ENCODE results near the gene EGR1.
"Not testable (repeated sequence)": the region's sequence is repeated elsewhere in the genome, so short reads cannot be mapped to it uniquely, and the experiment has no call there.

The EGR1 gene

DNA sequence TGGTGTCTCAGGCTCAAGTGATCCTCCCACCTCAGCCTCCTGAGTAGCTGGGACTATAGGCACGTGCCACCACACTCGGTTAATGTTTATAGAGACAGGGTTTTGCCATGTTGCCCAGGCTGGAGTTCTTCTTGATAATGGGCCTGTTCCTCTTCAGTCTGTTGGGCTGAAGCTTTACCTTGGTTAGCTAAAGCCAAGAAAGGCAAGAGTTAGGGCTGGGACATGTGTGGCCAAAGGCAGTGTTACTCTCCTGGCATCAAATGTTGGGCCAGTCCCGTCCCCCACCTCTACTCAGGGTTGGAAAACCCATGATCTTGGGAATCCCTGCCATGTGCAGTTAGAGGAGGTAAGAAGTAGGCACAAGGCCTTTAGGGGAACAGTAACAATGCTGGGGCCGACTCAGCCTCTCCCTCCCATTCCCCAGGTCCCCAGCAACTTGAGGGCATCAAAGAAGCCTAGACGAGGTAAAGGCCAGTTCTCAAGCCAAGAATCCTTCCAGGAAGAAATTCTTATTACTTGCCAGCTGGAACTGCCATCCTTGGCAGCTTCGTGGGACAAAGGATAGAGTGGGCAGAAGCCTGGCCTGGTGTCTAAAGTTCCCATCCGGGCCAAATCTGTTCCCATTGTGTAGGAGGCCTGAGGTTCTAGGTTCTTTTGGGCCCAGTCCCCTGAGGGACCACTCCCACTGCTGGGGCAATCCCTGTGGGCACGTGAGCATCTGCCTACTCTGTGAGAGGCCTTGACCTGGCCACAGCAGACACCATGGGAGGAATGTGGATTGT is 4.5 kb downstream of the EGR1 start:
- DNase-seq, result peak in 1 of 2 experiments; percentile 40

DNA sequence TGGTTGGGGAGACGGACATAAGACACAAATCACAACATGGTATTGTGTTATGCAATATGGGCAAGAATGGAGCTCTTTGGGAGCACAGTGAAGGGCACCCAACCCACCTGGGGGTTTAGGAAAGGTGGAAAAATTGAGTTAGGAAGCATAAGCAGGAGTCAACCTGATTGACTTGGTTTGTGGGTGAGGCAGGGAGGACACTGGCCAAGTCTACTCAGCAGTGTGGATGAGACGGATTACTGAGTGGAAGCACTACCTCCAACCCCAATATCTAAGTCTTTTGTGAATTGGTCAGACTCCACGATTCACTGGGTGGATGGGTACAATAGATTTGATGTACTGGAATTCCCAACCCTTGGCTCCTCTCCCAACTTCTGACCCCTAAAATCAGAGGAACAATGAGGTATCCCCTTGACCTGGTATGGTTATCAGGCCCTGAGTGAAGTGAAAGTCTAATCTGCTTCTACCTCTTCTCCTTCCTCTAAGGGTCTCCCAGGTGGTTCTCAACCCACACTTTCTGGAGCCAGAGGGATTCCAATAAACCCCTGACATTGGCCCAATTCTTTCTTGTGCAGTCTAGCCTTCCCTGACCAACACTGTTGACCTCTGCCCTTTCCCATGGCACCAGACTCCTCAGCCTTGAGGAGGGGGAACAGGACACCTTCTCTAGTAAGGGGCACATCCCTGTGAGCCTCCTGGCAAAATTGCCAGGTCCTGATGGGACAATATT is 5.2 kb downstream of the EGR1 start:
- DNase-seq, result no peak

DNA sequence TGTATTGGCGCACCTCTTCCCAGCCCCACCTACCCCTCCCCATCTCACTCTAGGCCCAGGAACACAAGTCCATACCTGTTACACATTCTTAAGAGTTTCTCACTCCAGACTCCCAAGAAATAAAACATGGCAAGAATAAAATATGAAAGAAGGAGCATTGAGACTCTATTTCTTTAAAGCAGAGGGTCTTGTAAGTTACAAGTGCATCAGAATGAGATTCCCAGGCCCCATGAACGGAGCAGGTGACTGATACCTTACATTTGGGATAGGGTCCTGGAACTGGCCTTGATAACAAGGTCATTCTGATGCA is 5.7 kb downstream of the EGR1 start:
- no peak for DNase-seq

DNA sequence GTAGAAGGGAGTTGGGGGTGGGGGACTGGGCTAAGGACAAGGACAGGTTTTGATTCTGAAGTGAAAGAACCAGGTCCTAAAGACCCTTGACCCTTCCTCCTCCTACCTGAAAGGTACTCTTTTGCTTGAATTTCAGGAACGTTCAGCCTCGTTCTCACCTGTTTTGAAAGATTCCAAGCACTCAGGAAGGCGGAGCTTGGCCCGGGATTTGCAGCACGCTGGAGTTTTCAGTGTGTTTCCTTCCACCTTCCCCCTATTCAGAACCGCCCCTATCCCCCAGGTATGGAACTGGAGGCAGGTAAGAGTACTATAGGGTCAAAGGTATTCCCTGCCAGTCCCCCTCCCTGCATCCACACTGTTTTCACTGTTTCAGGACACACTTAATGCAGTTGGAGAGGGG is 7.1 kb downstream of the EGR1 start:
- no peak for DNase-seq

DNA sequence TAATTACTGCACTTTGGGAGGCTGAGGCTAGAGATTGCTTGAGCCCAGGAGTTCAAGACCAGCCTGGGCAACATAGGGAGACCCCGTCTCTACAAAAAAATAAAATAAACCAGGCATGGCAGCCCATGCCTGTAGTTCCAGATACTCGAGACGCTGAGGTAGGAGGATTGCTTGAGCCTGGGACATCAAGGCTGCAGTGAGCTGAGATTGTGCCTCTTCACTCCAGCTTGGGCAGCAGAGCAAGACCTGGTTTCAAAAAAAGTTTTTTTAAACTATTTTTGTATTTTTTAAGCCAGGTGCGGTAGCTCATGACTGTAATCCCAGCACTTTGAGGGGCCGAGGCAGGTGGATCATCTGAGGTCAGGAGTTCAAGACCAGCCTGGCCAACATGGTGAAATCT is 7.9 kb downstream of the EGR1 start:
- DNase-seq, result not testable (repeated sequence)

DNA sequence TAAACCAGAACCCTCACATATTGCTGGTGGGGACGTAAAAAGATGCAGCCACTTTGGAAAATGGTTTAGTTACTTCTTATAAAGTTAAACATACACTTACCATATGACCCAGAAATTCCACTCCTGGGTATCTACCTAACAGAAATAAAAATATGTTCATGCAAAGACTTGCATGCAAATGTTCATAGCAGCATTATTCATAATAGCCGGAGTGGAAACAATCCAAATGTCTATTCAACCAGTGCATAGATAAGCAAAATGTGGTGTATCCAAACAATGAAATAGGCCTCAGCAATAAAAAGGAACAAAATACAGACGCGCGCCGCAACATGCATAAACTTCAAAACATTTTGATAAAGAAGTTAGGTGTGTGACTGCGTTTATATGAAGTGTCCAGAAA is 11.6 kb downstream of the EGR1 start:
- DNase-seq, result no peak

DNA sequence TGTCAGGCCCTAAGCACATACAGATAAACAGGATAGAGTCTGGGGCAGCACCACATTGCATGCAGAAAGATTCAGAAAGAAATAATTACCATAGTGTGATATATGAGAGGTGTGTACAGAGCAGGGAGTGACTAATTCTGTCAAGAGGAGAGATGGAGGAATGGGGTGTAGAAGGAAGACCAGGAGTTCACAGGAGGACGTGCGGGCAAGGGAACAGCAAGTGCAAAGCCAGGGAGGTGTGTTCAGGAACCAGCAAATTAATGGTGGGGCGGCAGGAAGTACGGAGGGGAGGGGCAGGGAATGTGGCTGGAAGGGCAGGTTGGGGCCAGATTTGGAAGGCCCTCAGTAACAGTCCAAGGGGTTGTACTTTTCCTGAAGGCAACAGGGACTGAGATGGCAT is 17.4 kb downstream of the EGR1 start:
- no peak for DNase-seq

DNA sequence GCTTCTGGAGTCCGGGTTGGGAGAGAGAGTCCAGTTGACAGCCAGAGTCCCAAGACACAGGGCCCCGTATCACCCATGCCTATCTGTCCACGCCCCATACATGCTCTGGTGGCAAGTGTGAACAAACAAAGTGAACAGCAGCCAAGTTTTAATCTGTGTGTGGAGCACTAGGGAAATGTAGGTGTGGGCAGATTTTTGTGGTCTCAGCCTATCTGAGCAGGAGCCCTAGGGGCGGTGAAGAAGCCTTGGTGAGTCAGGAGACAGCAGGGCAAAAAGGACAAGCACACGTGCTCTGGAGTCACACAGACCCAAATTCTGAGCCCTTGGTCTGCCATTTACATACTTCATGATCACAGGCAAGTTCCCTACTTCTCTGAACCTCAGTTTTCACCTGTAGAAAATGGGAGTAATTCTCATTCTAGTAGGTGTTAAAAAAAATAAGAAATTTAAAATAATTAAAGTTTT is 23.2 kb downstream of the EGR1 start:
- no peak for DNase-seq

DNA sequence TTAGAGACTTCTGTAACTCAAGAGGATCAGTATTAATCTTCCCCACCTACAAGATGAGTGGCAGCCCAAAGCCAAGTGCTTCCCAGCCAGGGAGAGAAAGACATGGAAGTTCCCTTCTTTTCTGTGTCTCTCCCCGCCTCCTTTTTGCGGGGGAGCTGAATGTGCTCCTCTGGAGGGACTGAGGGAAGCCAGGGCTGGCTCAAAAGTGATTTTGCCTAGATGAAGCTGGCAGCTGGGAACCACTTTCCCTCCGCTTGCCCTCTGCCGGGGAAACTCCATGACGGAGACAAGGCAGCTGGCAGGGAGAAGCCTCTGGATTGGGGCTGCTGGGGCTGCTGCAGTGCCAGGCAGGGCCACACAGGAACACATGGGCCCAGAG is 24.4 kb downstream of the EGR1 start:
- no peak for DNase-seq

DNA sequence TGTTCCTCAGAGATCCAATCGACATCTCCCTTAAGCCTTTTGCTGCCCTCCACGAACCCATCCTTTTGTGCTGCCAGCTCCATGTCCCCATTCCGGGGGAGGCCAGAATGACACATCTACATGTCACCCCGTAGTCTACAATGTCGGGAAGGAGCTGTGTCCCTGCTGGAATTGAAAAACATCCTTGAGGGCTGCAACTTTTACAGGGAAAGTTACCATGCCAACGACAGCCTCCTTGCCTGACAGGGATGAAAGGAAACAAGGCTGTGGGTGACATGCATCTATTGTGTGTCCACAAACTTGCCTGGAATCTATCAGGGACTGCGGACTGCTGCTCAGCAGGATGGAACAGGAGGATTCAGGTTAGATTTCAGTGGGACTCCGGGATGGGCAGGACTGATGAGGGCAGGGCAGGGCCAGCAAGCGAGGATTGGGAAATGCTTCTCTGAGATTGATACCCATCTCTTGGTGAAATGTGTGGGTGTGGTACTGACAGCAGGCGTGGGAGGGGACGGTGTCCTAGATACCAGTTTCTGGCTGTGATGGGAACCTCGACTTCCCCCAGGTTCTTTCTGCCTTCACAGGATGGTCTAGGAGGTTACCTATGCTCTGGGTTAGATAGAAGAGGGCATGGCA is 25.5 kb downstream of the EGR1 start:
- DNase-seq, result no peak

DNA sequence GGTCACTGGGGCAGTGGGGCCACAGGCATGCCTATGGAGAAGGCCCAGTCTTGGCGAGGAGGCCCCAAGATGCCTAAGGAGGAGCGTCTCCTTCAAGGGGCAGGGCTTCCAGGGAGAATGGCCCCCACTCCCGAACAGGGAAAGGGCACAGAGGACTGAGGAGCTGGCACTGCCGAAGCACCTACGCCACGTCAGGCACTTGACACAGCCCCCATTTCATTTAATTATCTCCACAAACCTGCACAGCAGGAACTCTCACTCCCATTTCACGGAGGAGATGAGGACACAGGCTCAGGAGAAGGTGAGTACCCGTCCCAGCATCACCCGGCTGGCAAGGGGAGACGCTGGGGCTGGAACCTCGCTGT is 26.0 kb downstream of the EGR1 start:
- no peak for DNase-seq

DNA sequence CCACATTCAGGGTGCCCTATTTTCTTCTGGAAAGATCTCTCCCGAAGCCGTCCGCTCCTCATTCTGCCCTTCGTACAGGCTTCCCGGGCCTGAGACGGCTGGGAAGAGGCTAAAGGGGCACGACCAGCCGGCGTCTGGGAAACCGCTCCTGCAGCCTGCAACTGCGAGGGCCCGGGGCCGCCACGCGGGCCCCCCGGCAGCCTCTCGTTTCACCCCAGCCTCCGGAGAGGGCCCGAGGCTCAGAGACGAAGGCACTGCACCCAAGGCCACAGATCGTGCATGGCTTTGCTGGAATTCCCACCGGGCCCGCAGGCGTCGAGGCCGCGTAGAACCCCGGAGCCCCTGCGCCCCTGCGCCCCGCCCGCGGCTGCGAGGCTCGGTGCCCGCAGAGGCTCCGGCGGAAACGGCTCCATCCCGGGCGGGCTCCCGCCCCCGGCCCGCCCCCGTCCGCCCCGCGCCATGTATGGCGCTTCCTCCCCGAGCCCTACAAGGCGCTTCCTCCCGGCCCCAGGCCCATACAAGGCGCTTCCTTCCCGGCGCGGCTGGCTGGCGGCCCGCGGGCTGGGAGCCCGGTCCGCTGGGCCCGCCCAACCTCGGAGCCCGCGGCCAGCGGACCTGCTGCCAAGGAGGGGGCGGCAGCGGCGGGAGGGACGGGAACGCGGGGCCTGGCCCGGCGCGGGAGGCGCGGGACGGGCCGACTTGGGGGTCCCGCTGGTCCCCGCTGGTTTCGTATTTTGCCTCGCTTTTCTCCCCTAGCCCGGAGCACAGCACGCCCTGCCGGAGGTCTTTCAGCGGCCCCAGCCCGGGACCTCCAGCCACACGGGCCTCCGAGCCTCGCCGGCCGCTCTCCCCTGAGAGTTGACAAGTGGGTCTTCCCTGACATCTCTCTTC is 26.6 kb downstream of the EGR1 start:
- peak; percentile 82 to 83 for DNase-seq

DNA sequence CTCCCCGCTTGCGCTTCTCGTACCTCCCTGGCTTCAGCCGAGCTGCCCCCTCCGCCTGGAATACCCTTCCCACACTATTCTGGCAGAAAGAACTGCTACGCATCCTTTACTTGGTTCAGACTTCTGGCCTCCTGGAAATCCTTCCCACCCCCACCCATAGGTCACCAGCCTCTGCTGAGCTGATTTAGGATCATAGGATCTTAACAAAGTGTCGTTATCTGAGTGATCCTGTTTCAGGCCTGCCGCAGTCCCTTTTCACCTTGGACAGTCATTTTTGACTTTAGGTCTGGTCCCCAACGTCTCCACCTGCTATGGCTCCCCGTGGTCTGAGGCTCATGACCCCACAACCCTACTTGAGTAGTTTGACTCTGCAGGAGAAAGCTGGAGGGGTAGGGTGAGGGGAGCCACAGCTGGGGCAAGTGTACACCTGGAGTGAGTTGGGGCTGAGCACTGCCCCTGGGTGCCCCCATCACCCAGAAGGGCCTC is 27.3 kb downstream of the EGR1 start:
- DNase-seq, result no peak

DNA sequence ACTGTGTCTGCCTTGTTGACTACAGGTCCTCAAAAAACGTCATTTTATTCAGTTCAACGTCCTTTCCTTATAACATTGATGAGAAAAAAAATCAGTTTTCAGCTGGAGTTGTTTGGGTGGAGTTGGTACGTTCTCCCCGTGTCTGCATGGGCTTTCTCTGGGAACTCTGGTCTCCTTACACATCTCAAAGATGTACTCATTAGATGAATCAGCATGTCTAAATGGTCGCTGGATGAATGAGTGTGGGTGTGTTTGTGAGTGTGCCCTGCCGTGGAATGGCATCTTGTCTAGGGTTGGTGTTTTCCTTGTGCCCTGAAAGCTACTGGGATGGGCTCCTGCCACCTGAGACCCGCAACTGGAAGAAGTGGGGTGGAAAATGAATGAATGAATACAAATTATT is 30.1 kb downstream of the EGR1 start:
- no peak for DNase-seq

DNA sequence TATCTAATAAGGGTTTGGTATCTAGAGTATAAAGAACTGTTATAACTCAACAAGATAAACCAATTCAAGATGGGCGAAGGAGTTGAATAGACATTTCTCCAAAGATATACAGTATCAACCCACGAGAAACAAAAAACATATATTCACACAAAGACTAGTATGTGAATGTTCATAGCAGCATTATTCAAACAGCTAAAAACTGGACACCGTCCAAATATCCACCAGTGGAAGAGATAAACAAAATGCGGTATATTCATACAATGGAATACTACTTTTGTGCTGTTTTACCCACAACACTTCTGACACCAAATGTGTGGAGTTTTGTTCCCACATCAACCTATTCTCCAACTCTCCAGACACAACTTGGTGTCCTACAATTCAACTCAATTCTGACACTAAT is 33.1 kb downstream of the EGR1 start:
- no peak for DNase-seq

DNA sequence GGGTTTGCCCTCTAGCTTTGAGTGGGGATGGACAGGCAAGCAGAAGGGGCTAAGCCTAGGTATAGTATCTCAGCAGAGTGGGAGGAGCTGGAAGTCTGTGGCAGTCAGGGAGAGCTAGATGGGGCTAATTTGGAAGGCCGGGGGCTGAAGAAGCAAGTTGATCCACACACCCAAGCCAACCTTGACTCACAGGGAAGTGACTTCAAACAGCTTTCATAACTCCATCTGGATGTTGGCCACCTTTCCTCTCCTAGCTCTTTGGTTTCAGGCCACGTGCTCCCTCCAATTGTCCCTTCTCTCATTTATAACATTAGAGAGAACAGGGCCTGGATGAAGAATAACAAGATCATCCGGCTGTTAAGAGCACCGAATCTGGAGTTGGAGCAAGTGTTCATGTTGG is 36.8 kb downstream of the EGR1 start:
- DNase-seq, result no peak

DNA sequence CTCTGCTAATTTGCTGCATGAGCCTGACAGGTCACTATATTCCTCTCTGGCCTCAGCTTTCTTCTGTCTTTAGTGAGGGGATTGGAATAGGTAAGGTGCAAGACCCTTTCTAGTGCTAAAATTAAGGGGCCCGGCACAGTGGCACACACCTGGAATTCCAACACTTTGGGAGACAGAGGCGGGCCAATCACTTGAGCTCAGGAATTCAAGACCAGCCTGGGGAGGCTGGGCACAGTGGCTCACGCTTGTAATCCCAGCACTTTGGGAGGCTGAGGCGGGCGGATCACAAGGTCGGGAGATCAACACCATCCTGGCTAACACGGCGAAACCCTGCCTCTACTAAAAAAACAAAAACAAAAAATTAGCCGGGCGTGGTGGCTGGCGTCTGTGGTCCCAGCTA is 37.2 kb downstream of the EGR1 start:
- DNase-seq, result no peak

DNA sequence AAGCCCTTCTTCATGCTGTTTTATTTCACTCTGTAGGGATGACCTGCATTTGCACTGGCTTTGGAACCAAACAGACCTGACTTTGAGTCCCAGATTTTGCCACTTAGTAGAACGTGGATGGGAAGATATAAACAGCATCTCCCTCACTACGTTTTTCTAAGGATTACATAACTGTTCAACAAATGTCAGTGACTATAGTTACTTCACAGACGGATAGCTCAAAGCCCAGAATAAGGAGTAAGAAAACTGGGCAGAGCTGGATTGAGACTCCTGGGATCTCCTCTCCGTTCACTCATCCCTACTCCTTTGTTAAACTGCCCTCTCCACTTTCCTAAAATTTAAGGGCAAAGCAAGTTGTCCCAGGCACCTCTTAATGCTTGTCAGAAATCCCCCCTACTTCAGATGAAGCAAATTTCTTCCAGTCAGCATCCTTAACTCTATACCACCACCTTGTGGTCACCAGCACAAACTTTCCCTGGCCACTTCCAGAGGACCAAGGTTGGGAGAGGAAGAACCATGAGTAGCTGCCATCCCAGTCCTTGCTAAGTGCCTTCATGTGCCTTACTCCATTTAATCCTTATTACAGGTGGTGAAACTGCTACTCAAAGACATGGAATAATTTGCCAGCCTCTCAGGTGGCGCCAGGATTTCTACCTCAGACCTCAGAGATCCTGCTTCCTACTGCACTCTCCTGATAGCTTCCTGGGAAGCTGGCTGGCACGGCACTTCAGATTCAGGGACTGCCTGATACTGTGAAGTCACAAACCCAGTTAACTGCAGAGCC is 38.4 kb downstream of the EGR1 start:
- peak in 1 of 2 experiments; percentile 25 for DNase-seq

DNA sequence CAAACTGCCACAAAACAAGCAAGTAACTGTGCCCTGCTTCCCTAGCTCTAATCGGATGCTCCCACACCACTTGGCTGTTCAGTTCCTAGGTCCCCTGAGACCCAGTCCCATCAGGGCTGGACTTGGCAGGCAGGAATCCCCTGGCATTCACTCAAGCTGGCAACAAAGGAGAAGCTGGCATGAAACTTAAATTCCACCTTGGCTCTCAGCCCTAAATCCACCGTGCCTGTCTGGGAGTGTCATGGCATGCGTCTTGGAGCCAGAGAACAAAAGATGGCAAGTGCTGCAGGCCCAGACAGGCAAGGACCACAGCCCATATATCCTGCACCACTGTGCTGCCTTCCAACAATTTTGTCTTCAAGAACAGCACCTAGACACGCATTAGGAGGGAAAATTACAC is 39.5 kb downstream of the EGR1 start:
- no peak for DNase-seq

DNA sequence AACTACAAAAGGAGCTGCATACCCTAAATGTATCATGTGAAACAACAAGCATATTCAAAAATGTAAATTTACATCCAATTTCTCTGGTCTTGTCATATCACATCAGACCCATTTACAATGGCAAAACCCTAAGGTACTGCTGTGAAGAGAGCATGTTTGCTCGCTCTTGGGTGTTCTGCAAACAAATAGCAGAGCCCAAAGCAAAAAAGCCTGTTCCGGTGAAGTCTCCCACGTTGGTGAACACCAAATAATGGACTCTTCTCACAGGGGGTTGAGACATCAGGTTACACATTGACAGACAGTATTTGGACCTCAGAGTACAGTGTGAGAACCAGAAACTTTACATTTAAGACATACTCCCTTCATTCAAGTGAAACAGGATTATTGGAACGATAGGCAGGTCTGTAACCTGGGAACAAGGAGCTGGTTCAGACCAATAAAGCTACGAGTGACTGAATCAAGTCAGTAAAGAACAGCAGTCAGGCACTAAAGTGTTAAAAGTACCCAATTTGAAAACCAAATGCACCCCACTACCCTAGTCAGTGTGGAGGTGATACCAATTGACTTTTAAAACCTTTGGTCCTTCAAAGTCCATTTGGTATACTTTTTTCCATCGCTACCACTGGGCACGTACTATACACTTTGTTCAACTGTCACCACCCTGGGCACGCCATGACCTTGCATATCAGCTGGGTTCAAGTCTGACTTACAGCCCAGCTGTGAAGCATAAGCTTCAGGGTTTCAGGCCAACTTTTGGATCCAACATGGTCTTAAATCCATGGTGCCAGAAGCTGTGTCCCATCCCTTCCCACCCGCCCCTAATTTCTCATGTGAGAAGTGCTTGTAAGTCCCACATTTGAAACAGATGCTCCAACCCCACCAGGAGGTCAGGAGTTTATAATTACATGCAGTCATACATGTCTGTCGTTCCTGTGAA is 41.4 kb downstream of the EGR1 start:
- DNase-seq, result no peak

DNA sequence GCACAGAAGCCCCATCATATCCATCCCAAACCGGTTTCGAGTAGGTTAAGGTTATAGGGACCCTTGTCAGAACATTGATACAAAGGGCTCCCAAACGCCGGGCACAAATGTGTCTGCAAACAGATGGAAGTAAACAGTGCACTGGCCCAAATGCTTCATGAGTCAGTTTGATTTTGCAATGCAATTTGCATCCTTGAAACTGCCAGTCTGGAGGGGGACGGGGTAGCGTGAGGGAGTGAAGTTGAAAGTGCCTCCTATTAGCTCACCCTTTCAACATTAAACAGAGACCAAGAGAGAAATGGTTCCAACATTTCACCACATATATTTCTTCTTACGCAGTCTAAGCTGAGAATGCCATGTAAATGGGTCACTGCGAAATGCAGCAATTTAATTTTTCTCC is 42.2 kb downstream of the EGR1 start:
- DNase-seq, result not testable (repeated sequence)
